ENCODE results near the gene CYP3A5. TPM values are rescaled to one million over a fixed set of nuclear protein-coding genes. Genes with fewer than 3 reads are reported as not detected.
"Not testable (repeated sequence)": the region's sequence is repeated elsewhere in the genome, so short reads cannot be mapped to it uniquely, and the experiment has no call there.

CYP3A5 gene
- total RNA-seq (not detected), polyA plus RNA-seq (under 1 TPM in 1 of 2 donors, not detected in 1; 0.03 TPM)
- long read RNA-seq, donor 1, partial matches to known transcripts, result 0 of 1 reads
- long read RNA-seq, donor 1, other reads (novel, unspliced or antisense), result 1 of 1 reads
- long read RNA-seq, donor 2, partial matches to known transcripts, result 0 of 1 reads
- long read RNA-seq, donor 2, other reads (novel, unspliced or antisense), result 1 of 1 reads
- long read RNA-seq, donor 3, partial matches to known transcripts, result 0 of 2 reads
- long read RNA-seq, donor 3, other reads (novel, unspliced or antisense), result 2 of 2 reads

DNA sequence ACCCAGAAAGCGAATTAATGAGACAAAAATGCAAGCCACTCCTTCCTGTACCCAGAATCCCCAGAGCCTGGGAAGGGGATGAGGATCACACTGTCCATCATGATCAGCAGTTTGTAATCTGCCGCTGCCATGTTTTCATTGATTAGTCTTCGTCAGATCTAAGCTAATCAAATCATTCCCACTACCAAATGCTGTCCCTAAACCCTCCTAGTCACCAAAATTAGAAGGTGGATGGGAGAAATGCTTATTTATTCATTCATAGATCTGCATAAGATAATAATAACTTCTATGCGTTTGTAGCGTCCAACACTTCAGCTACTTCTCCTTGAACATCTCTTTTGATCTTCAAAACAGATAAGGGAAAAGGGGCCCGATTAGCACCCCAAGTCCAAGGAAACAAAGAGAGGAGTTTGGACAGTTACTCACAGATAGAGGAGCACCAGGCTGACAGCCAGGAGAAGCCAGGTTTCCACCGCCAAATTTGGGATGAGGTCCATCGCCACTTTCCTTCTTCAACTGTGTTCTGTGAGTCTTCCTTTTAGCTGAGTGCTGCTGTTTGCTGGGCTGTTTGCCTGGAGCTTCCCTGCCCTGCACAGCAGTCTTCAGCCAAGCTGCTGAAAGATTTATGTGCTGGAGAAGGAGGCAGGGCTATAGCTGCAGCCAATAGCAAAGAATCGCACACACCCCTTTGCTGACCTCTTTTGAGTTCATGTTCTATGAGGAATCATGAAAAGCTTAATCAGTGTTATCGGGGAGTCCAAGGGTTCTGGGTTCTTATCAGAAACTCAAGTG, at the start of gene CYP3A5:
TSS of gene CYP3A5 (minus strand) at position 597 of the 792 bp plus-strand sequence. CDS start at position 497, 100 bp downstream.
- WGBS, 2 donors, result 66 to 69% methylated on average over 10 of the region's 10 CpGs
- no peak within 1 kb of the TSS for H3K27ac ChIP-seq
- peak in 2 of 8 donors; percentile 41 to 50 for ATAC-seq

DNA sequence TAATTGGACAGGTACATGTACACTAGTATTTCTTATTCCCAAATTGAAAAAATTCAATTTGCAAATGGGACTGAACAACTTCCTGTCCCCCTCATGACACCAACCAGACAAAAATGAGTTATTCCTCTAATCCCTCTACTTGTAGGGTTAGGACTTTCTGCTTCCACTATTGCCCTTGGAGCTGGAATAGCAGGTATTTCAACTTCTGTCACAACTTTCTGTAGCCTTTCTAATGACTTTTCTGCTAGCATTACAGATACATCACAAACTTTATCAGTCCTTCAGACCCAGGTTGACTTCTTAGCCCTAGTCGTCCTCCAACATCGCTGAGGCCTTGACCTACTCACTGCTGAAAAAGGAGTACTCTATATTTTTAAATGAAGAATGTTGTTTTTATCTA, 48.8 kb upstream of the CYP3A5 start:
- Histone ChIP-seq H3K4me1 (no peaks in the 10 kb centered on the region), H3K27me3 (no peaks in the 10 kb centered on the region), H3K36me3 (no peaks in the 10 kb centered on the region), H3K27ac (no peak overlapping the region), H3K4me3 (no peak overlapping the region), H3K9me3 (no peaks in the 10 kb centered on the region)
- 92 to 94% methylated on average over 2 of the region's 2 CpGs for WGBS, 2 donors
- ATAC-seq (no peak), DNase-seq (no peak)
- TF ChIP-seq, protein P1, sequence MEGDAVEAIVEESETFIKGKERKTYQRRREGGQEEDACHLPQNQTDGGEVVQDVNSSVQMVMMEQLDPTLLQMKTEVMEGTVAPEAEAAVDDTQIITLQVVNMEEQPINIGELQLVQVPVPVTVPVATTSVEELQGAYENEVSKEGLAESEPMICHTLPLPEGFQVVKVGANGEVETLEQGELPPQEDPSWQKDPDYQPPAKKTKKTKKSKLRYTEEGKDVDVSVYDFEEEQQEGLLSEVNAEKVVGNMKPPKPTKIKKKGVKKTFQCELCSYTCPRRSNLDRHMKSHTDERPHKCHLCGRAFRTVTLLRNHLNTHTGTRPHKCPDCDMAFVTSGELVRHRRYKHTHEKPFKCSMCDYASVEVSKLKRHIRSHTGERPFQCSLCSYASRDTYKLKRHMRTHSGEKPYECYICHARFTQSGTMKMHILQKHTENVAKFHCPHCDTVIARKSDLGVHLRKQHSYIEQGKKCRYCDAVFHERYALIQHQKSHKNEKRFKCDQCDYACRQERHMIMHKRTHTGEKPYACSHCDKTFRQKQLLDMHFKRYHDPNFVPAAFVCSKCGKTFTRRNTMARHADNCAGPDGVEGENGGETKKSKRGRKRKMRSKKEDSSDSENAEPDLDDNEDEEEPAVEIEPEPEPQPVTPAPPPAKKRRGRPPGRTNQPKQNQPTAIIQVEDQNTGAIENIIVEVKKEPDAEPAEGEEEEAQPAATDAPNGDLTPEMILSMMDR (IDR thresholded peaks at IDR 0.05), result no peak
- intact Hi-C loops (cut with DNase I), result loop anchor here in 1 of 10 donors (10.0 kb wide), 1 partner anchor 64 kb away; no protein-coding TSS in a partner anchor

More for the DNA sequence above, at the start of gene CYP3A5:
- TF ChIP-seq, protein P1 (IDR thresholded peaks at IDR 0.05), result no peak
- DNase-seq, result no peak
- intact Hi-C loops (cut with DNase I), result no loop called here
- no peaks in the 10 kb centered on the region for H3K27me3 ChIP-seq
- no peak within 1 kb of the TSS for H3K4me3 ChIP-seq
- no peaks in the 10 kb centered on the region for H3K36me3 ChIP-seq
- peaks cover 0 to 5% (median 0%) of the 10 kb centered on the region in 9 donors for H3K4me1 ChIP-seq
- H3K9me3 ChIP-seq, result peaks cover 0 to 15% (median 4%) of the 10 kb centered on the region in 11 donors

DNA sequence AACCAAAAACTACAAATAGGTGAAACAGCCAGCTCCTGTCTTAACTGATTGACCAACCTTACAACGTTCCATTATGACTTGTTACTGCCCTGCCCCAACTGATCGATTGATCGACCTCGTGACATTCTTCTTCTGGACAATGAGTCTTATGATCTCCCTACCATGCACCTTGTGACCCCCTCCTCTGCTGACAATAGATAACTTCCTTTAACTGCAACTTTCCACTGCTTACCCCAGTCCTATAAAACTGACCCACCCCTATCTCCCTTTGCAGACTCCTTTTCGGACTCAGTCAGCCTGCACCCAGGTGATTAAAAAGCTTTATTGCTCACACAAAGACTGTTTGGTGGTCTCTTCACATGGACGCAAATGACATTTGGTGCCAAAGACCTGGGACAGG, 43.4 kb upstream of the CYP3A5 start:
- DNase-seq, ATAC-seq, H3K4me1 ChIP-seq, H3K9me3 ChIP-seq, H3K36me3 ChIP-seq, H3K4me3 ChIP-seq, H3K27ac ChIP-seq, H3K27me3 ChIP-seq: not testable (repeated sequence)
- 93 to 94% methylated on average over 6 of the region's 6 CpGs for WGBS, 2 donors
- intact Hi-C loops (cut with DNase I), result loop anchor here in 1 of 10 donors (10.0 kb wide), 1 partner anchor 58 kb away; no protein-coding TSS in a partner anchor

DNA sequence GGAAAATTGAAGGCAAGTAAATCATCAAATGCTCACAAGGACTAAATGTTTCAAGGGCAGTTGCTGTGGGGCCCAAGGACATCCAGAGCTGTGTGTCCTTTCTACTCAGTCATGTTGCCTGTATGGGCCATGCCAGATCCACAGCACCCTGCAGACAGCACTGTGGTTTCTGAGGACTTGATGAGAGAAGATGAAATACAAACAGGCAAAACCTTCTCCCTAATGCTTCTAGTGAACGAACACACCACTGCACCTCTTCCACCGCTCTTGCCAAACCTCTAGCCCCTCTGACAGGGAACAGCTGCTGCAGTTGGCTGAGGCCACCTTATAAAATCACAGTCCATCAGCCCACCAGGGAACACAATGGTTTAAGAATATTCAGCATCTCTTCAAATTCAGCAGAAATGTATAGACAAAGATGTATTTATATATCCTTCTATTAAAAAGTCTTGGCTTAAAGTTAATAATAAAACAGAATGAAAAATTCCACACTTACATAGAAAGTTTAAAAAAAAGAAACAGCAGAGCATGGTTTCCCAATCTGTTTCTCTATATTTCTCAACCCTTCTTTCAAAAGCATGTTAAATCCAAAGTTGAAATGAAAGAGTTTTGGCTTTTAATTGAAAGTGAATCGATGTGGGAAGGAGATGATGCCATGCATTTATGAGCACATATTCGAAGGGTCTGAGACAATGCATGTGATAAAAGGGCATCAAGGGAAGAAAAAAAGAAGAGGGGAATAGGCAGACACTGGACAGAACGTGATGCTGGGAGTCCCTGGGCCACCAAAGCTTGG, 41.2 kb upstream of the CYP3A5 start:
- Histone ChIP-seq H3K27ac (no peak overlapping the region), H3K4me3 (no peak overlapping the region), H3K9me3 (peaks cover 0 to 10% (median 0%) of the 10 kb centered on the region in 11 donors), H3K4me1 (no peaks in the 10 kb centered on the region), H3K27me3 (no peaks in the 10 kb centered on the region), H3K36me3 (no peaks in the 10 kb centered on the region)
- TF ChIP-seq, protein P1 (IDR thresholded peaks at IDR 0.05), result no peak
- intact Hi-C loops (cut with DNase I), result loop anchor here in 1 of 10 donors (10.0 kb wide), 1 partner anchor 56 kb away; no protein-coding TSS in a partner anchor
- no peak for DNase-seq
- 62 to 64% methylated on average over 5 of the region's 5 CpGs for whole genome bisulfite sequencing, 2 donors
- ATAC-seq, result no peak
